ENCODE data around the gene ARL5C.

GRCh38 chr17:39174920-39175694 lies 9.1 kb upstream of the ARL5C start:
- peak; percentile 96 for TF ChIP-seq CTCF (IDR thresholded peaks at IDR 0.05; ENCODE audit: low read depth, low read length, poor library complexity, severe bottlenecking)
- TF ChIP-seq EZH2phosphoT487 (IDR thresholded peaks at IDR 0.05; ENCODE audit: borderline replicate concordance, low read length): no peak

Data from DOHH2 (cell line).